NCI-H345 treated with DMSO at 0.1 percent for 48 hours (cell line): ENCODE measurements around the gene PRDM5.

ENCODE experiments used
- DNase-seq: peaks from one replicate; lab custom pipeline; 2025; ENCODE audit not compliant: unreplicated experiment; lab: John Stamatoyannopoulos, UW

PRDM5 gene

GRCh38 chr4:120922381-120923206 is at the start of gene PRDM5:
Gene PRDM5, minus strand, starts transcription at chr4:120922726. Its CDS starts 118 bp downstream, at chr4:120922608.
- no peak for DNase-seq

GRCh38 chr4:120971884-120972283 is 49.4 kb upstream of the PRDM5 start:
- DNase-seq: peak; percentile 5

- DNase-seq: no peak
Measured at GRCh38 chr4:120965938-120966337, 43.4 kb upstream of the PRDM5 start.

GRCh38 chr4:120964596-120964995 is 42.1 kb upstream of the PRDM5 start:
- DNase-seq: no peak

GRCh38 chr4:120963449-120963848 is 40.9 kb upstream of the PRDM5 start:
- DNase-seq: no peak

- no peak for DNase-seq
Measured at GRCh38 chr4:120960656-120961267, 38.2 kb upstream of the PRDM5 start.

GRCh38 chr4:120948382-120948781 is 25.9 kb upstream of the PRDM5 start:
- DNase-seq: no peak

GRCh38 chr4:120942776-120943175 is 20.2 kb upstream of the PRDM5 start:
- no peak for DNase-seq

- DNase-seq: no peak
Measured at GRCh38 chr4:120940547-120940946, 18.0 kb upstream of the PRDM5 start.

- DNase-seq: no peak
Measured at GRCh38 chr4:120939693-120940092, 17.2 kb upstream of the PRDM5 start.

- no peak for DNase-seq
Measured at GRCh38 chr4:120929847-120930246, 7.3 kb upstream of the PRDM5 start.

- no peak for DNase-seq
Measured at GRCh38 chr4:120927801-120928409, 5.4 kb upstream of the PRDM5 start.

- no peak for DNase-seq
Measured at GRCh38 chr4:120926358-120927025, 4.0 kb upstream of the PRDM5 start.

GRCh38 chr4:120924931-120925330 is 2.4 kb upstream of the PRDM5 start:
- DNase-seq: no peak

GRCh38 chr4:120923207-120923522 is 639 bp upstream of the PRDM5 start:
- no peak for DNase-seq

- DNase-seq: peak; percentile 40
Measured at GRCh38 chr4:120921456-120922380, 808 bp downstream of the PRDM5 start.

- DNase-seq: no peak
Measured at GRCh38 chr4:120920666-120921065, 1.9 kb downstream of the PRDM5 start.

- DNase-seq: no peak
Measured at GRCh38 chr4:120919358-120919757, 3.2 kb downstream of the PRDM5 start.

- DNase-seq: no peak
Measured at GRCh38 chr4:120918788-120919187, 3.7 kb downstream of the PRDM5 start.

- no peak for DNase-seq
Measured at GRCh38 chr4:120918092-120918491, 4.4 kb downstream of the PRDM5 start.

GRCh38 chr4:120916937-120917336 is 5.6 kb downstream of the PRDM5 start:
- no peak for DNase-seq
